Right ventricle myocardium superior (tissue), 1 donor: ENCODE results near the gene OTOGL. TPM values are rescaled to one million over a fixed set of nuclear protein-coding genes. Genes with fewer than 3 reads are reported as not detected.
"Not testable (repeated sequence)": the region's sequence is repeated elsewhere in the genome, so short reads cannot be mapped to it uniquely, and the experiment has no call there.

Experiments used
- ATAC-seq: fragments of 200-7000 bp; cut with Tn5 transposase; one replicate; pipeline ENCODE4 v1.9.1; 2020; ENCODE audit warnings: mild to moderate bottlenecking; ENCODE audit not compliant: poor library complexity
- DNase-seq: peaks from one replicate; pipeline ENCODE4 v3.0.0-alpha.2; 2020
- intact Hi-C: fragments of 100-400 bp; cut with DNase I; formaldehyde crosslinking; loops from one replicate; pipeline ENCODE4 v1.11.2; 2022
- total RNA-seq: library from RNA; stranded (reverse); fragmentation: NEBNext Ultra II Directional; extraction: Animal tissue kit (Norgen Biotek cat#: 25700); gene quantifications from one replicate; pipeline ENCODE4 v1.2.1, GENCODE V29; 2021
- donor health status: DM: no; HTN: yes; CAD: no; lungs with severe emphysema.

Gene OTOGL
- total RNA-seq, 1 donor from 2014 or later = 0.19 TPM

DNA sequence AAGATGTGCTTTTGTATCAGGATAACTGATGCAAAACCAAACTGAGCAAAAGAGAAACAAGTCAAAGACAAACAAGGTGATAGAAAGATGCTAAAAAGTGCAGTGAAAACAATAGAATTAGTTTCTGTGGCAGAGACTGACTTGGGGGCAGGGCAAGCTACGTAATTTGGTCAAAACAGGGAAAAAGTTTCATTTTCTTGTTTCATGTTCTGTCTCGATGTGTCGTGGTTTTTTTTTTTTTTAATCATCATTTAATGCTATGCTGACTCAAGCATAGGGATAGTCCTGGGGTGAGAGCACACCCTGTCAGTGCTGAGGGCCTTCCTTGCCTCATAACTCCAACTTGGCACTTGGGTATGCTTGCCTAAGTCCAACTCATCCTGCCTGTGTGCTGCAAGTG is 200.6 kb downstream of the OTOGL start:
- intact Hi-C loops = no loop called here
- DNase-seq = no peak
- no peak for ATAC-seq

DNA sequence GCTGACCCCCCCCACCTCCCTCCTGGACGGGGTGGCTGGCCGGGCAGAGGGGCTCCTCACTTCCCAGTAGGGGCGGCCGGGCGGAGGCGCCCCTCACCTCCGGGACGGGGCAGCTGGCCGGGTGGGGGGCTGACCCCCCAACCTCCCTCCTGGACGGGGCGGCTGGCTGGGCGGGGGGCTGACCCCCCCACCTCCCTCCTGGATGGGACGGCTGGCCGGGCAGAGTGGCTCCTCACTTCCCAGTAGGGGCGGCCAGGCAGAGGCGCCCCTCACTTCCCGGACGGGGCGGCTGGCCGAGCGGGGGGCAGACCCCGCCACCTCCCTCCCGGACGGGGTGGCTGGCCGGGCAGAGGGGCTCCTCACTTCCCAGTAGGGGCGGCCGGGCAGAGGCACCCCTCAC is 208.1 kb downstream of the OTOGL start:
- ATAC-seq, intact Hi-C loops, DNase-seq: not testable (repeated sequence)

DNA sequence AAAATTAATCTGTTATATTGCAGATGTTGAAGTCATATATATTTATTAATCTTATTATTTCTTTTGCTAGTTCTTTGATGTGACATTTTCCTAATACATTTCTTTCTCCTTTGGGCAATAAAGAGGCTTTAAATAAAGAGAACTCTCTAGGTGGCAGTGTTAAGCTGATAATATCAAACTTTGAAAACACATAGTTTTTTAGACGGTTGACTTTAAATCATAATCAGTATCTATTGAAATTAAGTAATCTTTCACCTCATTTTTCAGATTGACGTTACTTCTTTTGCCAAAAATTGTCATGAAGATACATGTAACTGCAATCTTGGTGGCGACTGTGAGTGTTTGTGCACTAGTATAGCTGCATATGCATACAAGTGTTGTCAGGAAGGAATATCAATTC is 213.9 kb downstream of the OTOGL start:
- intact Hi-C loops = no loop called here
- no peak for DNase-seq
- no peak for ATAC-seq

DNA sequence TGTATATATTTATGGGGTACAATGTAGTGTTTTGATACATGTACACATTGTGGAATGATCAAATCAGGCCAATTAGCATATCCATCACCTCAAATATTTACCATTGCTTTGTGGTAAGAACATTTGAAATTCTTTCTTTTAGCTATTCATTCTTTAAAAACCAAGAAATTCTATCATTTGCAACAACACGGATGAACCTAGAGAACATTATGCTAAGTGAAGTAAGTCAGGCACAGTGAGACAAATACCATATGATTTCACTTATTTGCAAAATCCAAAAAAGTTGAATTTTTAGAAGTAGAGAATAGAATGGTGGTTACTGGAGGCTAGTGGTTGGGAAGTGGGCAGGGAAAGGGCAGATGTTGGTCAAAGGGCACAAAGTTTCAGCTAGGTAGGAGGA is 215.4 kb downstream of the OTOGL start:
- ATAC-seq (no peak), DNase-seq (no peak)
- intact Hi-C loops = no loop called here

DNA sequence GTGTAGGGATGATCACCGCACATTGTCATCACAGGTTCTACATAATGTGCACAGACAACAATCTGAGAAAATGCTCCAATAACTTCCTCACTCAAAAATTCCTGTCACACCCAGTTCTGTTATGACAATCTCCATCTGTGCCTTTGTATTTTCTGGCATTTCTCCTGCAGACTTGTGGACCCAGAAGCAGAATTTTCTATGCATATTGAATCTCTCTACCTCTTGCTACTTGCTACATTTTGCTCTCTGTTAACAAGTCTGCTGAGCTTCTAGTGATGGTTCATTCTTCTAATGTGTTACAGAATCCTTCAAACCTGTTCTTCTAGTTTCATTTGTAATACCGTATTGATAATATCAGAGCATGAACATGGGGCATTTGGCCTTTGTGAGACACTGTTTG is 216.9 kb downstream of the OTOGL start:
- intact Hi-C loops = no loop called here
- DNase-seq (no peak), ATAC-seq (no peak)

DNA sequence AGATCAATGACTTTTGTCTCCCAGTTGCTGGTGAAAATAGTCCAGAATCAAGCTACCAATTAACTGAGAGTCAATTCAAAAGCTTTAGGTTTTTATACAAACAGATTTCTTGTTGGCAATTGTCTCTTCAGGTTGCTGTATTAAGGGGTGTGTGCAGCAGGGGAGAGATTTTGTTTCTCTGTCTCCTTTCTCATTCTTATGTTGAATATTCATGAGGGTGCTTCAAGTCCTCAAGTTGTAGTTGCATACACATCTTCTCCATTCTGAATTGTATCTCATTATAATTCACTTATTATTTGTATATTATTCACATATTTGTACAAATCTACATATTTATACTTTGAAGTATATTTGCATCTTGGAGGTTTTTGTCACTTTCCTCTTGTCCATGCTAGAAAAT is 218.0 kb downstream of the OTOGL start:
- no peak for DNase-seq
- intact Hi-C loops = no loop called here
- no peak for ATAC-seq

DNA sequence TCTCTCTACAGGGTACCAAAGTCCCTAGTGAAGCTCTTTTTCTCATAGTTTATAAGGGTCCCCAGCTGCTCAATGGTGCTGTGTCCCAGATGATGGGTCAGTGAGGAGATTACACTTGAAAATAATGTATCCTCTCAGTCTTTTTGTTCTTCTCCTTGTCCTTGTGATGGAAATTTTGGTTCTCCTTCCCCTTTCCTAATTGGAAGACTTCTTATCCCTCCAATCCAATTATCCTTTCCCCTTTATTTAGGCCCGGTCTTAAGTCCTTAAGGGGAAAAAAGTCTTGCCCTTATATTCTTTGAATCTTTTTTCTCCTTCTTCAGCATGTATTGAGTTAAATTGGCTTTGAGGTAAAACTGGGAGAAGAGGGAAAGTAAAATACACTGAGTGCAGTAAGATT is 218.6 kb downstream of the OTOGL start:
- DNase-seq = no peak
- no peak for ATAC-seq
- intact Hi-C loops = no loop called here

DNA sequence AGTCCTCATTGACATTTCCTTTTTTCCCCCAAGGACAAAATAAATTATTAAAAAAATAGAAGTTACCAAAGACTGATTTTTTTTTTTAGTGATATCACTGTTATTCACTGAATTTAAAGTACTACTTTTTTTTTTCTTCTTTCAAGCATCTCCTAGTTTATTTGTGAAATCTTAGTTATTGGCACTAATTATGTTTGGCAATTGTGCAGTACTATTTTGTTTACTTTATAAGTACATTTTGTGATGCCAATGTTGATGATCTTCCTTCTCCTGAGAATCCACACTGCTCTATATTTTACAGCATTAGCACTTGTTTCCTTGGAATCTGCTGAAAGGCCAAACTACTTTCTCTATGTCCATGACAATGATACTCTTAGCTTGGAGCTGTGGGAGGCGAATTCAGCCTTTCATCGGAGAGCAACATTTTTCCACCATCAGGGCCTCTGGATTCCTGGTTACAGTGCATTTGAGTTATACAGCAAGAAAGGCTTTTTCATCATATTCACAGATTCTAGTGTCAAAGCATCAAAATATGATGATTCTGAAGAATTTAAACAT is 220.9 kb downstream of the OTOGL start:
- DNase-seq (no peak), ATAC-seq (no peak)
- intact Hi-C loops = no loop called here

GRCh38 chr12:80321653-80322052 is 222.3 kb downstream of the OTOGL start:
- no peak for ATAC-seq
- no peak for DNase-seq
- intact Hi-C loops = no loop called here

DNA sequence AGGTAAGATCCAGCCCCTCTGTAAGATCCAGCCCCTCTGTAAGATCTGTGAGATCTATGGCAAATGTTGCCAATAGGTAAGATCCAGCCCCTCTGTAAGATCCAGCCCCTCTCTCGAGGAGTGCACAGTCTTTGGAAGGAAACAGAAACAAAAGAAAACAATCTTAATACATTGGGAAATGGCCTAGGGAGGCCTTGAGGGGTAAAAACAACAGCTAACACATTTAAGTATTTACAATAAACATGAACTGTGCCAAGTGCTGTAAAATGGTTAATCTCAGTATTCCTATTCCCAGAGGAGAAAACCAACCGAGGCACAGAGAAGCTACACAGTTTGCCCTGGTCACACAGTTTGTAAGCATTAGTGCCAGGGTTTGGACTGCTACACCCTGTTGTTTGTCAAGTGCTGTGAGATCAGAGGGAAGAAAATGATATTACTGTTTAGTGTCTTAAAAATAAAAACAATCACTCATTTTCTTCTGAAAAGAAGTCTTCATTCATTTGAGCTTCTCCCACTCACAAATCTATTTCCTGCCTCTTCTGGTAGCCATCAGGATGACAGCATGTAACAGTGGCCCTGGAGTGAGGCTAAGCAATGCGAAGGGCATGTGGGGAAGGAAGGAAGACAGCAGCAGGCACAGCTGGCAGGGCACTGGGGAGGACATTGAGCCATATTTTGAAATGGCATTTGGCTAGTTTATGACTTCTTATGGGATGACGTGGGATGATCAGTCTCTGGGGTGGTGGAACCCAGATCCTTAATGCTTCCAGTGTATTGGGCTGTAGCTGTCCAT is 226.0 kb downstream of the OTOGL start:
- ATAC-seq = no peak
- no peak for DNase-seq
- intact Hi-C loops = no loop called here

DNA sequence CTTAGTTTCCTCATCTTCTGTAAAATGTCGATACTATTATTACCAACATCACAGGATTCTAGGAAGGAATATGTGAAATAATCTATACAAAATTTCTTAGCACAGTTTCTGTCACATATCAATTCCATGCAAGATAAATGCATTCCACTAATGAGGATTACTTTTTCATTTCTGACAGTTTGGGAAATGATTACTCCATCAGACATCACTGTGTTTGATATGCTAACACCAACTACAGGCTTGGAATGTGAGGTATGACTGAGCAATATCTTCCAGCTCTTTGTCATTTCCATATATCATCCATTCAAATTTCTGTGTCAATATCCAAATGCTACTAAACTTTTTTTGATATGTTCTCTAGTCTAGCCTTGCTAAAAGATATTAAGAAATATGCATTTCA is 233.5 kb downstream of the OTOGL start:
- intact Hi-C loops = no loop called here
- DNase-seq (no peak), ATAC-seq (no peak)

GRCh38 chr12:80352474-80352873 is 253.1 kb downstream of the OTOGL start:
- no peak for DNase-seq
- no peak for ATAC-seq
- intact Hi-C loops = no loop called here

DNA sequence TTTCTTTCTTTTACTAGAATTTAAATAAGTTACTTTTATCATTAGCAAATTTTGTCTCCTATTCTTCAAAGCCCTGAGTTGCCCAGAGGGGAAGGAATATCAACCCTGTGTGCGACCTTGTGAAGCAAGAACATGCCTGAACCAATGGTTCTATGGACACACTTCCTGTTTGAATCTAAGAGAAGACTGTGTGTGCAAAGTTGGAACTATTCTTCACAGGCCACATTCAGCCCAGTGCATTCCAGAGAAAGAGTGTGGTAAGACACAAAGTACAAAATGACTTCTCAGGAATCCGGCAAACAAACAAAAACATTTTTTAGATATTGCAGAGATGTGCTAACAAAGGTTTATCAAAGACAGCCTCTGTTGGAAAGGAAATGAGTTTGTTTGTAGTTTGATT is 253.9 kb downstream of the OTOGL start:
- ATAC-seq (no peak), DNase-seq (no peak)
- intact Hi-C loops = no loop called here

DNA sequence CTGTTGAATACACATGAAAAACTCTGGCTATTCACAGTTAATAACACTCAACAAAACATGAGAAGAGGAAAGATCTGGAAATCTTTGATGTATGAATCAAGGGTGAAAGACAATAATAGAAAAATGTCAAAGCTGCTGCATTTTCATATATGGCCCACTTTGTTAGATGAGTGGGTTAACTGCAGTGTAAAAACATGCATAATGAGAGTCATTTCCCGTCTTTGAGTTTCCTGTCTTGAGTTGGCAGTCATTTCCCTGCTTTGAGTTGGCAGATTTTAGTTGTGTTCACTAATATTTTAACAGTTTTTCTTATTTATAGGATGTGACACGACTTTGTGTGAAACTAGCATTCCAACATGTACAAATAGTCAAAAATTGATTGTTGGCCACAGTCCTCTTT is 256.8 kb downstream of the OTOGL start:
- no peak for DNase-seq

DNA sequence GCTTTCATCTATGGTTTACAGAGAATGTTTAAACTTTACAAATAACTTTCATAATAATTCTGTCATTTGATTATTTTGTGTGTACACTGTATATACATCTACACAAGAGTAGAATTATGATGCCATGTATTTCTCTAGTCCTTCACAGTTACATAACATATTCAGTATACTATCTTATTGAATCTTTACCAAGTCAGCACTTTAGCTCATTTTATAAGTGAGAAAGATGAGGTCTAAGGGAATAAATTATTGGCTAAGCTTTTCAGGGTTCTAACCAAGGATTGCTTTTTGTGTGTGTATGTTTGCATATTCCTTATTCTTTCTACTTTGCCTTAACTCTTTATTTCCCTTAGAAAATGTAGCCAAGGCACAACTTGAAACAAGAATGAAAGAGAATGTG is 260.4 kb downstream of the OTOGL start:
- intact Hi-C loops = no loop called here
- no peak for DNase-seq
- no peak for ATAC-seq

More for the DNA sequence above, 256.8 kb downstream of the OTOGL start:
- intact Hi-C loops = no loop called here
- ATAC-seq = no peak

DNA sequence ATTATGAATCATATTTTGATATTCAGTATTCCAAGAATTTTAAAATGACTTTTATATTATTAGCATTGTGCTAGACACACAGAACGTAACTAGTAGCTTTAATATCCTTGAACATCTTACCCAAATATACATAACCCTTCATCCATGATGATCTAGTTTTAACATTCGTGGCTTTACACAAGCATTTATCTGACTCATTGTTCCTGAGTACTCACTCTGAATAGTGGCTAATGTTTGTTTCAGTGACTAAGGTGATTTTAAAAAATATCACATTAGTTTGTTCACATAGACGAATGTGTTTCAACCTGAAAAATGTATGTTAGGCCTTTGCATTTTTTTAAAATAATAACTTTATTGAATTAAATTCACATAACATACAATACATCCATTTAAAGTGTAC is 264.7 kb downstream of the OTOGL start:
- intact Hi-C loops = no loop called here
- no peak for ATAC-seq
- DNase-seq = no peak

- no peak for DNase-seq
- no peak for ATAC-seq
- intact Hi-C loops = no loop called here
Measured at GRCh38 chr12:80373666-80374065, 274.3 kb downstream of the OTOGL start.

DNA sequence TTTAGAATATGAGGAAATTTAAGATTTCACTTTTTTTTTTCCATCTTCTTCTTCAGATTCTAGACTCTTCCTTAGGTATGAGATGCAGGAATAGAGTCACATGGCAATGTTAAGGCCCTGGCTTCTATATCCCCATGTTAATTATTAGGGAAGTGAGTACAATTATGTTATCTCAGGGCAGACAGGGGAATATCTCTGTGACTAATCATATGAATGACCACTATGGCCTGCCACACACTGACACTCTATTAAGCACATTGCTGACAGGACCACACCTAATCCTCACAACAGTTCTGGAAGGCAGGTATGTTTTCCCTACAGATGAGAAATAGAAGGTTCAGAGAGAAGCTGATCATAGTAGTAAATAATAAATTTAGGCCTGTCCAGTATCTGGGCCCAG is 275.3 kb downstream of the OTOGL start:
- no peak for DNase-seq
- ATAC-seq = no peak
- intact Hi-C loops = no loop called here

GRCh38 chr12:80377140-80377794 is 277.9 kb downstream of the OTOGL start:
- DNase-seq (no peak), ATAC-seq (no peak)
- intact Hi-C loops = no loop called here

- DNase-seq (no peak), ATAC-seq (no peak)
- intact Hi-C loops = no loop called here
Measured at GRCh38 chr12:80381121-80381520, 281.8 kb downstream of the OTOGL start.
